NB4 (cell line): ENCODE data around the gene IL10RA.

Experiments
- CTCF ChIP-seq: IDR thresholded peaks from one replicate; pipeline ENCODE4 v1.5.1; 2012; ENCODE audit warnings: low read depth, low read length
- MYC ChIP-seq: IDR thresholded peaks from 2 replicates; pipeline ENCODE4 v1.6.1; 2011; ENCODE audit warnings: low read depth, low read length
- POLR2A ChIP-seq: IDR thresholded peaks from 2 replicates; pipeline ENCODE4 v1.6.1; 2011; ENCODE audit warnings: mild to moderate bottlenecking; ENCODE audit not compliant: insufficient read length; ENCODE audit errors: extremely low read depth

DNA sequence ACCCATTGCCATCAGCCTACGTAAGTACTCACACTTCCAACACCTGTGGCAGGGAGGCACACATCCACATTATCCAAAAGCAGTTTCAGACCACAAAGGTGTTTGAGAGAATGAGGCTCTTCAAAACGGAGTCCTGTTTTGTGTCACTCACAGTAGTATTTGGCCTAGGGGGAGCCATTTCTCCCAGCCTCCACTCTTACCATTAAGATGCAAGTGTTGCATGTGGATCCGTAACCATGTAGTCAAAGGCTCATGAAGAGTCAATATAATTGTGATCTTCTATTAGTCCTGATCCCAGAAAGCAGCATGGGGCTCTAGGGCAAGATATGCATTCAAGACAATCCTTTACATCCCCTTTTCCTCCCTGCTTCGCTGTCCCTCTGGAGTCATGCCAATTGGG lies 41.5 kb downstream of the IL10RA start:
- TF ChIP-seq CTCF (no peak), POLR2A (no peak), MYC (no peak)
